ENCODE results near the gene OTC.

Gene OTC

GRCh38 chrX:38352362-38352761, at the start of gene OTC:
OTC (plus strand) TSS chrX:38352604; CDS start chrX:38352697, 93 bp downstream.
- DNase-seq (ENCODE audit: low read depth in 2 of 2), result no peak

DNA sequence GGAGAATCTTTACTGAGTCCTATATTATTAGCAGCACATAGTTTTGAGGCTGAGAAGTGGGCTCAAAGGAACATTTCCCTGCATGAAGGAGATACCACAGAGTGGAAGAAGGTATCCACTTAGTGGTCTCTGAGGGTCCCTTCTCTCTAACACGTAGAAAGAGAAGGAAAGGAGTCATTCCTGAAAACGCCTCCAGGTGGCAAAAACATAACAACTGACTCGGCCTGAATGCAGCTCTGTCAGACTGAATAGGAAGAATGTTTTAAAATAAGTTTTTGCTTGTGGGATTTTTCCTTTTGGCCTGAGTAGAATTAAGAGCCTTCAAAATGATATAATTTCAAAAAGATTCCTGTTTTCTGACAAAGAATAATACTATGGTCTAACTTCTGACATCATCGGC, 48.4 kb upstream of the OTC start:
- no peak for DNase-seq (ENCODE audit: low read depth in 2 of 2)

- DNase-seq (ENCODE audit: low read depth in 2 of 2), result no peak
Observed at GRCh38 chrX:38305971-38306370, 46.4 kb upstream of the OTC start.

DNA sequence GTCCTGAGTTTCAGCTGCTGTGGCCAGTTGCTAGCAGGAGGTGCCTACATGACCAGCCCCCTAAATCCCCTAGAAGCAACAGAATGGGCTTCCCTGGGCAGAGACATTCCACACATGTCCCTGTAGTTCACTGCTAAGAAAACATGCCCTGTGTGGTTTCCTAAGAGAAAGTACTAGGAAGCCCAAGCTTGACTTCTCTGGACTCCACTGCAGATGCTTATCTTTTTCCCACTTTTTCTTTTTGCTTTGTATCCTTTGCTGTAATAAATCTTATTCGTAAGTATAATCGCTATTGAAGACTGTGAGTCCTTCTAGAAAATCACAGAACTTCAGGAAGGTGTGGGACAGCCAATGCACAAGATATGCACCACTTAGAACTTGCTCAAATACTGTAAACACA, 40.7 kb upstream of the OTC start:
- DNase-seq (ENCODE audit: low read depth in 2 of 2), result no peak

DNA sequence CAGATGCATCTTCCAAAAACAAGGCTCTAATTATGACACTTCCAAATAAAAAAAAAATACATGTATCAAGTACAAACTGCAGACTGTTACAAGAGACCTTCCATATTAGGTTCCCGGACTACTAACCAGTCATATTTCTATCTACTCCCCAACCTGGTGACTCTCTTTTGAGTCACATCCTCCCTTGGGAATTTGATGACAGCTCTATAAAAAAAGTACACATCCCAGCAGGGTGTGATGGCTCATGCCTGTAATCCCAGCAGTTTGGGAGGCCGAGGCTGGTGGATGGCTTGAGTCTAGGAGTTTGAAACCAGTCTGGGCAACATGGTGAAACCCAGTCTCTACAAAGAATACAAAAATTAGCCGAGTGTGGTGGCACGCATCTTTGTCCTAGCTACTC, 40.0 kb upstream of the OTC start:
- DNase-seq (ENCODE audit: low read depth in 2 of 2), result no peak

- DNase-seq (ENCODE audit: low read depth in 2 of 2), result no peak
Observed at GRCh38 chrX:38313190-38313589, 39.2 kb upstream of the OTC start.

DNA sequence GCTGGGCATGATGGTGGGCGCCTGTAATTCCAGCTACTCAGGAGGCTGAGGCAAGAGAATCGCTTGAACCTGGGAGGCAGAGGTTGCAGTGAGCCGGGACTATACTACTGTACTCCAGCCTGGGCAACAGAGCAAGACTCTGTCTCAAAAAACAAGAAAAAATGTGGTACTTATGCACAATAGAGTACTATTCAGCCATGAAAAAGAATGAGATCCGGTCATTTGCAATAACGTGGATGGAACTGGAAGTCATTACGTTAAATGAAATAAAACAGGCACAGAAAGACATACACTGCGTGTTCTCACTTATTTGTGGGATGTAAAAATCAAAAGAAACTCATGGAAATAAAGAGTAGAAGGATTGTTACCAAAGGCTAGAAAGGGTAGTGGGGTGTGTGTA, 37.2 kb upstream of the OTC start:
- no peak for DNase-seq (ENCODE audit: low read depth in 2 of 2)

DNA sequence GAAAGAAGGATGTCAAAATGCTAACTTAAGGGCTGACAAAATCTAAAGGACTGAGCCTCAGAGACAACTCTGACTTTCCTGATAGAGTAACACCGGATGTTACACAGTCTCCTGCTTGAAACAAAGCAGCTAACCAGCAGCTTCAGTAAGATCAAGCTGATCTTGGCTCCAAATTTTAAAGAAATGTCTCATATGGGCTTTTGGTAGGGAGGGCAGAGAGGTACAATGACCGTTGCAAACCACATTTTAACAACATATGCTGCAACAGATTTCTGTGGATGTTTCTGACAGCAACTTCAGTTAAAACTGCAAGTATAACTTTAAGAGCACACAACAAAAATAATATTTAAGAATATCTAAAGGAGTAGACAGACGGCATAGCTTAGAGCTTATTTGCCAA, 34.2 kb upstream of the OTC start:
- no peak for DNase-seq (ENCODE audit: low read depth in 2 of 2)

- DNase-seq (ENCODE audit: low read depth in 2 of 2), result no peak
Observed at GRCh38 chrX:38318606-38319005, 33.8 kb upstream of the OTC start.

DNA sequence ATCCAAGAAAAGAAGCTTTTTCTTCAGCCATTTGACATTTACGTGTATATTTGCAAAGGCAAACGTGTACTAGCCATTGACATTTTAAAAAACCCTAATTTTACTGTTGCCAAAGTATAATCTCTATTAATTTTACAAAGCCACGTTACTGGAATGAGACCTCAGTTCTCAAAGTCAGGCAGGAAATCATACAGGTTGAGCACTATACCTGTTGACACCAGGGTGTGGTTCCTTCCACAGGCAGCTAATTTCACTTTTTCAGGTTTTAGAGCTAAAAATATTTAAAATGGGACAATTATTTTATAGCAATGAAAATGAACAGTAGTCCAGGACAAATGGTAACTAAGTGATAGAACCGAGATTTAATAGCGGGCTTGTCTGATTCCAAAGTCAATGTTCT, 31.6 kb upstream of the OTC start:
- DNase-seq (ENCODE audit: low read depth in 2 of 2), result no peak

- DNase-seq (ENCODE audit: low read depth in 2 of 2), result no peak
Observed at GRCh38 chrX:38326086-38326485, 26.3 kb upstream of the OTC start.

DNA sequence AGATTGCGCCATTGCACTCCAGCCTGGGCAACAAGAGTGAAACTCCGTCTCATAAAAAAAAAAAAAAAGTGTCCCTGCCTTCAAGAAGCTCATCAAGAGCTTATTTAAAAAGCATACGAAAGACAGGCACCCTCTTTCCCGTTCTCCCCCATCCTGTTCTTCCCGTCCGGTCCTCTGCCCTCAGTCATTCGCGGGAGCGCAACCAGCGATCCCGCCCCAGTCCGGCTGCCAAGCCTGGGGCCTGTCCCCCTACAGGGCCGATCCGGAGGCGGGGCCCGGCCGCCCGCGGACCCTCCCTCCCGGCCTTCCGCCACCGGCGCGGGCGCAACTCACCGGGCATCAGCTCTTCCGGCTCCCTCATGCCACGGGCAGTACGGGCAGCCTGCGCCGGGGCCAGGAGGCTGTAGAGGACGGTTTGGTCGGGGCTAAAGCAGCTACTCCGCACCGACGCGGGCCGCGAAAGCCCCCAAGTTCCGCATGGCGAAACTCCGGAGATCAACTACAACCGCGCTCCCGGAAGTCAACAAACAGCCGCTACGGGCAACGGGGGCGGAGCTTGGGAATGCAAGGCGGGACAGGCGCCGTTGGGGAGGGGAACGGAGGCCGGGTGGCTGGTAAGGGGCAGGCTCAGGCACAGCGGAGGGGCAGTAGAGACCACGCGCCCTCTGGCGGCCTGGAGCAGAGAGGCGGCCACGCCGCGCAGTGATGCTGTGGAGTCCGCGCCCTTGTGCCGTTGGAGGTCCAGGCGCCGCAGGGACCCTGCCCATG, 25.2 kb upstream of the OTC start, which contains the start of gene RPGR:
TSS of gene RPGR (minus strand) at position 503 of the 768 bp plus-strand sequence. CDS start at position 361, 142 bp downstream.
- DNase-seq (ENCODE audit: low read depth in 2 of 2), result peak; percentile 80 to 83

DNA sequence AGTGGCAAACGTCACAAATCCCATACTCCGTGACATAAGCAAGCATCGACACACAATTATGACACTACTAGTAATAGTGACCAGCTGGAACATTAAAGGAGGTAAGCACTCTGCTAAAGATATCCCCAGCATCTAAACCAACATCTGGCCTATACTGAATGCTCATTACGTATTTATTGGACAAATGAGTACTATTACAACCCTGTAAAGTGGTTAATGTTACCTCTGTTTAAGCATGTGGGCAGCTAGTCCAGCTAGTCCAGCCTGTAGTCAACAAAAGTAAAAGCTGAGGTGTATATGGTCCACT, 24.7 kb upstream of the OTC start:
- no peak for DNase-seq (ENCODE audit: low read depth in 2 of 2)

- no peak for DNase-seq (ENCODE audit: low read depth in 2 of 2)
Observed at GRCh38 chrX:38332505-38332904, 19.9 kb upstream of the OTC start.

- DNase-seq (ENCODE audit: low read depth in 2 of 2), result no peak
Observed at GRCh38 chrX:38335382-38335781, 17.0 kb upstream of the OTC start.

- DNase-seq (ENCODE audit: low read depth in 2 of 2), result no peak
Observed at GRCh38 chrX:38336538-38337240, 15.7 kb upstream of the OTC start.

- DNase-seq (ENCODE audit: low read depth in 2 of 2), result no peak
Observed at GRCh38 chrX:38341442-38341841, 11.0 kb upstream of the OTC start.

DNA sequence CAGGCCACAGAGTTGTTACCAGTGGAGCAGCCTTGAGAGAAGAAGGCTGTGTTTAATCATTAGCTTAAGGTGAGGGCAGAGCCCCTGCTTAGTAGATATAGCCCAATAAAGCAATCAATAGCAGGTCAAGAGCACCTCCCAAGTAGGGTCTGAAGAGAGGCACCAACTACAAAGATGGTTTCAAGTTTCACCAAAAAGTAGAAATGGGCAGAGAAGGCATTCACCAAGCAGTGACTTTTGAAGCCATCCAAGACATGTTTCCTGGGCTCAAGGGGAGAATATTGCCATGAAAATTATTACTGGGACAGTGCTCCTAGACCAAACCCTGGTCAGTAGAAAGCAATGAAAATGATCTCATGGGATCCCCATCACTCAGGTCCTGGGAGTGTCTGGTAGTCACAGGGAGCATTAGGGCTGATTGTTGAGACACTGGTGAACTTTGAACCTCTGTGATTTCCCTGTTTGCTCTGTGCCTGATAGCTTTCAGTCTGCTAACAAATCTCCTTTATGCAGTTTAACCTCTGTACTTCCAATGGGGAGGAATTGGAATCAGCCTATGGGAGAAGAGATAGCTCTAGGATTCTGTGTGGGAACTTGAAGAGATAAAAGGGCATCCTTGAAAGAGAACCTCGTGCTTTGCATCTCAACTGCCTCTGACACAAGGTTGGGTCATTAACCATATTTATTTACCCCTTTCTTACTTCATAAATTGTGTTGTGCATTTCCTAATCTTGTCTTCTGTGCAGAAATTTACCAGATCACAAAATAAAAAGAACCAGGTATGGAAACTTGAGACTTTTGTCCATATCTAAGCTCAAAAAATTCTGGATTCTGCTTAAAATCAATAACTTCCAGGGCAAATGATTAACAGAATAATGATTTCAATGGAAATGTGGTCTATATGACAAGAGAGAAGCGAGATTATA, 9.3 kb upstream of the OTC start:
- DNase-seq (ENCODE audit: low read depth in 2 of 2), result no peak

GRCh38 chrX:38346150-38346549, 6.3 kb upstream of the OTC start:
- no peak for DNase-seq (ENCODE audit: low read depth in 2 of 2)

GRCh38 chrX:38347136-38347535, 5.3 kb upstream of the OTC start:
- DNase-seq (ENCODE audit: low read depth in 2 of 2), result no peak

DNA sequence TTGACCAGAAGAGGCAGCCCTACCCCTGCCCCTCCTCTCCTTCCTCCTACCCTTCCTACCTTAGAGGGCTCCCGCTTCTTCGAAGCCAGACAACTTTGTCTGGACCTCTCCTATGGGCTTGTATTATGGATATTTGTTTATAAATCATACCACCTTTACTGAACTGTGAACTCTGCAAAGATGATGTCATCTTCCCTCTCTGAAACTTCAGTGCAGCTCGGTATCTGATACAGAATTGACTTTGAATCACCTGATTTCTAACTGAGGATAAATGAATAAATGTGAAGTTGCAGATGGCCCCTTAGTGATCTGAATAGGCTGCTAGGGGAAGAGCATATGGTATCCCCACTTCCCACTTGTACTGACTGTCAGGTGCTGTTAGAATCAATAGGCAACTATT, 1.1 kb upstream of the OTC start:
- DNase-seq (ENCODE audit: low read depth in 2 of 2), result no peak

DNA sequence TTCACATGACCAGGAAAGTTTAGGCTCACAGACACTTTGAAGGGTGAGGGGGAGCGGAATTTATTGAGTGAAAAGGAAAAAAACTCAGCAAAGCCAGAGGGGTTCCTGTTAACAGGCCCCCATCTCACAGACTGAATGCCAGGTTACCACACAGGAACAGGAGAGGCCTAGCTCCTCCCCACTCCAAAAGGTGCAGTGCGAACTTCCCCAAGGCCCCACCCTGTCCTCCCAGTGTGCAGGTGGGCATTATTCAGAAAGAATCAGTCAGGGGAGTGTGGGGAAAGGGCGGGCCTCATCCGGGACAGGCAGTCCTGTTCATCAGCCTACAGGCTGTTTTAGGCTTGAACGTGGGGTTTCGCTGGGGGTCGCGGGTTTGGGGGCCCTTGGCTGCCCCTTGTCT, 4.0 kb downstream of the OTC start:
- DNase-seq (ENCODE audit: low read depth in 2 of 2), result no peak

All from stimulated activated CD8-positive, alpha-beta memory T cell treated with anti-CD3 and anti-CD28 coated beads, Interleukin-2, amount 100 ng/mL, for 48 hours (primary cell).